Fibroblast of the aortic adventitia (primary cell): ENCODE data around the gene ASB6. TPM values are rescaled to one million over a fixed set of nuclear protein-coding genes. Genes with fewer than 3 reads are reported as not detected.

Source experiments
- DNase-seq: peaks from one replicate; pipeline ENCODE4 v3.0.0-alpha.2; 2010; ENCODE audit warnings: low read depth
- H3K4me3 ChIP-seq: 2 replicates; pipeline ENCODE4 v1.5.1; 2011; ENCODE audit warnings: low read depth, mild to moderate bottlenecking, control low read depth, low read length, moderate library complexity
- total RNA-seq: library from RNA; depleted of rRNA; stranded (reverse); fragments of >200 nt; gene quantifications from 2 replicates; pipeline ENCODE4 v1.2.3, GENCODE V29; 2012; ENCODE audit warnings: low replicate concordance
- TF ChIP-seq, protein P1 (sequence below): IDR thresholded peaks from 2 replicates; pipeline ENCODE4 v1.5.1; 2011; ENCODE audit warnings: mild to moderate bottlenecking, low read length, control low read depth, inconsistent platforms; ENCODE audit not compliant: insufficient read depth

ASB6 gene
- total RNA-seq, 1 donor = 14.0 TPM

- no peak for DNase-seq
- TF ChIP-seq, protein P1, sequence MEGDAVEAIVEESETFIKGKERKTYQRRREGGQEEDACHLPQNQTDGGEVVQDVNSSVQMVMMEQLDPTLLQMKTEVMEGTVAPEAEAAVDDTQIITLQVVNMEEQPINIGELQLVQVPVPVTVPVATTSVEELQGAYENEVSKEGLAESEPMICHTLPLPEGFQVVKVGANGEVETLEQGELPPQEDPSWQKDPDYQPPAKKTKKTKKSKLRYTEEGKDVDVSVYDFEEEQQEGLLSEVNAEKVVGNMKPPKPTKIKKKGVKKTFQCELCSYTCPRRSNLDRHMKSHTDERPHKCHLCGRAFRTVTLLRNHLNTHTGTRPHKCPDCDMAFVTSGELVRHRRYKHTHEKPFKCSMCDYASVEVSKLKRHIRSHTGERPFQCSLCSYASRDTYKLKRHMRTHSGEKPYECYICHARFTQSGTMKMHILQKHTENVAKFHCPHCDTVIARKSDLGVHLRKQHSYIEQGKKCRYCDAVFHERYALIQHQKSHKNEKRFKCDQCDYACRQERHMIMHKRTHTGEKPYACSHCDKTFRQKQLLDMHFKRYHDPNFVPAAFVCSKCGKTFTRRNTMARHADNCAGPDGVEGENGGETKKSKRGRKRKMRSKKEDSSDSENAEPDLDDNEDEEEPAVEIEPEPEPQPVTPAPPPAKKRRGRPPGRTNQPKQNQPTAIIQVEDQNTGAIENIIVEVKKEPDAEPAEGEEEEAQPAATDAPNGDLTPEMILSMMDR = no peak
- H3K4me3 ChIP-seq = no peak overlapping the region
These were observed 33.7 kb upstream of the ASB6 start for GRCh38 chr9:129675620-129676019.

- H3K4me3 ChIP-seq = no peak overlapping the region
- TF ChIP-seq, protein P1 = no peak
- DNase-seq = no peak
These were observed 32.3 kb upstream of the ASB6 start for GRCh38 chr9:129674229-129674628.

DNA sequence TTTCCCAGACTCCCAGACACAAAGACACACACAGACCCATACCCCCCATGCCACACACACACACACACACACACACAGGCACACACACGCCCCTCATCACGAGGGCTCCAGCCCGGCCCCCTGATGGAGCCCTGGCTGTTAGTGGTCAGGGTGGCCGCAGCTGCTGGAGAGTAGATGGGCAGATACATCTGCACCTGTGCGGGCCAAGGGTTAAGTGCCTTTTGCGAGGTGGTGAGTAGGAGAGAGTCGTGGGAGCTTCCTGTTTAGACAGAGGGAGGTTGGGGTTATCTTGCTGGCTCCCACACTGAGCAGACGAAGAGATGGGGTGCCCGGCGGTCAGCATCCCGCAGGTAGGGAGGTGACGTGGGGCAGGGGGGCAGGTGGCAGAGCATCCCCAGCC, 31.7 kb upstream of the ASB6 start:
- DNase-seq = no peak
- H3K4me3 ChIP-seq = no peak overlapping the region
- TF ChIP-seq, protein P1 = no peak

GRCh38 chr9:129672702-129673101, 30.8 kb upstream of the ASB6 start:
- TF ChIP-seq, protein P1 = no peak
- no peak for DNase-seq
- H3K4me3 ChIP-seq = no peak overlapping the region

- TF ChIP-seq, protein P1 = no peak
- no peak for DNase-seq
- no peak overlapping the region for H3K4me3 ChIP-seq
These were observed 29.6 kb upstream of the ASB6 start for GRCh38 chr9:129671519-129671918.

- no peak overlapping the region for H3K4me3 ChIP-seq
- TF ChIP-seq, protein P1 = no peak
- DNase-seq = no peak
These were observed 29.1 kb upstream of the ASB6 start for GRCh38 chr9:129671065-129671464.

DNA sequence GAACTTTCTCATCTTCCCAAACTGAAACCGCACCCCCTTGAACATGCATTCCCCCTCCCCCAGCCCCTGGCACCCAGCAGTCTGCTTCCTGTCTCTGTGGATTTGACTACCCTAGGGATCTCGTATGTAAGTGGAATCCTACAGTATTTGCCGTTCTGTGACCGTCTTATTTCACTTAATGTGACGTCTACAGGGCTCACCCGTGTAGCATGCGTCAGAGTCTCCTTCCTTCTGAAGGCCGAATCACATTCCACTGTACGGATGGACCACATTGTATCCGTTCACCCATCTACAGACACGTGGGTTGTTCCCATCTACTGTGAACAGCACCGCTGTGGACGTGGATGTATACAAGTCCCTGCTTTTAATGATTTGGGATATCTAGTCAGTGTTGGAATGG, 28.0 kb upstream of the ASB6 start:
- TF ChIP-seq, protein P1 = no peak
- no peak for DNase-seq
- no peak overlapping the region for H3K4me3 ChIP-seq
